ENCODE measurements around the gene GAL3ST1. TPM values are rescaled to one million over a fixed set of nuclear protein-coding genes. Genes with fewer than 3 reads are reported as not detected.

The GAL3ST1 gene
- total and polyA plus RNA-seq, 3 donors from 2014 or later = 4.2 to 18.5 (median 11.3) TPM

- no peak for TF ChIP-seq CTCF (IDR thresholded peaks at IDR 0.05)
- no peak for TF ChIP-seq POLR2A (IDR thresholded peaks at IDR 0.05)
- 92 to 93% methylated on average over 6 of the region's 6 CpGs for WGBS, 2 donors
- H3K27me3 ChIP-seq = no peaks in the 10 kb centered on the region
- H3K27ac ChIP-seq = no peak overlapping the region
- H3K4me3 ChIP-seq = no peak overlapping the region
- no peak for DNase-seq
- no peaks in the 10 kb centered on the region for H3K9me3 ChIP-seq
- H3K36me3 ChIP-seq (ENCODE audit: low read depth, missing control alignments) = no peaks in the 10 kb centered on the region
- H3K4me1 ChIP-seq = no peaks in the 10 kb centered on the region
- intact Hi-C loops (cut with DNase I; ENCODE audit: low total_unique reads) = no loop called here
Observed at GRCh38 chr22:30516273-30516672, 58.2 kb downstream of the GAL3ST1 start.

GRCh38 chr22:30514252-30514651 is 60.2 kb downstream of the GAL3ST1 start:
- H3K4me1 ChIP-seq = no peaks in the 10 kb centered on the region
- H3K36me3 ChIP-seq (ENCODE audit: low read depth, missing control alignments) = no peaks in the 10 kb centered on the region
- H3K4me3 ChIP-seq = no peak overlapping the region
- intact Hi-C loops (cut with DNase I; ENCODE audit: low total_unique reads) = no loop called here
- 92 to 100% methylated on average over 2 to 4 of the region's 4 CpGs for WGBS, 2 donors
- TF ChIP-seq CTCF (IDR thresholded peaks at IDR 0.05) (no peak), POLR2A (IDR thresholded peaks at IDR 0.05) (no peak)
- no peak for DNase-seq
- no peaks in the 10 kb centered on the region for H3K9me3 ChIP-seq
- H3K27ac ChIP-seq = no peak overlapping the region
- H3K27me3 ChIP-seq = no peaks in the 10 kb centered on the region

GRCh38 chr22:30513462-30513861 is 61.0 kb downstream of the GAL3ST1 start:
- intact Hi-C loops (cut with DNase I; ENCODE audit: low total_unique reads) = no loop called here
- no peaks in the 10 kb centered on the region for H3K9me3 ChIP-seq
- H3K4me3 ChIP-seq = no peak overlapping the region
- no peak for DNase-seq
- 90 to 92% methylated on average over 6 of the region's 6 CpGs for WGBS, 2 donors
- TF ChIP-seq CTCF (IDR thresholded peaks at IDR 0.05) (no peak), POLR2A (IDR thresholded peaks at IDR 0.05) (no peak)
- no peak overlapping the region for H3K27ac ChIP-seq
- H3K36me3 ChIP-seq (ENCODE audit: low read depth, missing control alignments) = no peaks in the 10 kb centered on the region
- no peaks in the 10 kb centered on the region for H3K27me3 ChIP-seq
- no peaks in the 10 kb centered on the region for H3K4me1 ChIP-seq

GRCh38 chr22:30511911-30512310 is 62.6 kb downstream of the GAL3ST1 start:
- no peak overlapping the region for H3K27ac ChIP-seq
- TF ChIP-seq POLR2A (IDR thresholded peaks at IDR 0.05) = no peak
- TF ChIP-seq CTCF (IDR thresholded peaks at IDR 0.05) = no peak
- no peaks in the 10 kb centered on the region for H3K27me3 ChIP-seq
- no peaks in the 10 kb centered on the region for H3K9me3 ChIP-seq
- no peaks in the 10 kb centered on the region for H3K36me3 ChIP-seq (ENCODE audit: low read depth, missing control alignments)
- DNase-seq = peak; percentile 78
- intact Hi-C loops (cut with DNase I; ENCODE audit: low total_unique reads) = no loop called here
- H3K4me1 ChIP-seq = no peaks in the 10 kb centered on the region
- H3K4me3 ChIP-seq = no peak overlapping the region
- 69 to 81% methylated on average over 7 of the region's 7 CpGs for WGBS, 2 donors

GRCh38 chr22:30511109-30511508 is 63.4 kb downstream of the GAL3ST1 start:
- Histone ChIP-seq H3K4me3 (no peak overlapping the region), H3K9me3 (no peaks in the 10 kb centered on the region), H3K27ac (no peak overlapping the region), H3K27me3 (no peaks in the 10 kb centered on the region), H3K36me3 (ENCODE audit: low read depth, missing control alignments) (no peaks in the 10 kb centered on the region), H3K4me1 (no peaks in the 10 kb centered on the region)
- intact Hi-C loops (cut with DNase I; ENCODE audit: low total_unique reads) = no loop called here
- no peak for DNase-seq
- TF ChIP-seq CTCF (IDR thresholded peaks at IDR 0.05) = no peak
- TF ChIP-seq POLR2A (IDR thresholded peaks at IDR 0.05) = no peak
- WGBS, 2 donors = 78 to 87% methylated on average over 9 of the region's 9 CpGs
